ENCODE measurements around the gene DDB1. TPM values are rescaled to one million over a fixed set of nuclear protein-coding genes. Genes with fewer than 3 reads are reported as not detected.

The DDB1 gene
- total and polyA plus RNA-seq, 2 of the 4 experiments (the other 2 are of a cell fraction), result 221 to 412 TPM

DNA sequence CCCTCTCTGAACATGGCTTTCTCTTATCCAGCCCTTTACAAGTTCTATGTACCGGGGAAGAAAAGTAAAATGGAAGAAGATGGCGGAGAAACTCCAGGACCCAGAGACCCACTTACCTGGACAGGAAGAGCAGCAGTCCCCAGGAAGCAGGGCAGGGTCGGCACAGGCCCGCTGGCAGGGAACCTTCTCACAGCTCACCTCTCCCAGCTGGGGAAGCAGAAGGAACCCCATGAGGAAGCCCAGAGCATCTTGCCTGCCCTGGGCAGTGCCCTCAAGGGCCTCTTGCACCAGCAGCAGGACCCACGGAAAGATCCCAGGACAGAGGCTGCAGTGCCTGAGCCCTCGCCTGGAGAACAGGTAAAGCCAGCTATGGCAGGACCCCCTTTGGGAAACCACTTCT lies 68.5 kb downstream of the DDB1 start:
- H3K4me1 ChIP-seq (ENCODE audit: control insufficient read depth, insufficient read depth, low read length), result no peaks in the 10 kb centered on the region
- no peak overlapping the region for H4K5ac ChIP-seq (ENCODE audit: low read depth, low read length)
- no peak overlapping the region for H3K4me3 ChIP-seq (ENCODE audit: insufficient read depth, low read depth, low read length)
- BruUV-seq (replicated peaks), result no TSS peak
- H2AFZ ChIP-seq (replicated peaks; ENCODE audit: low read length, poor library complexity), result no peak overlapping the region
- ChIA-PET CTCF (no interaction called here), POLR2A (ENCODE audit: unreplicated experiment) (no interaction called here)
- no peaks in the 10 kb centered on the region for H3K79me1 ChIP-seq (ENCODE audit: low read depth in 1 of 2, low read length in 2 of 2)
- H3K27me3 ChIP-seq (ENCODE audit: control insufficient read depth, insufficient read depth, low read length), result no peaks in the 10 kb centered on the region
- H3K18ac ChIP-seq (ENCODE audit: low read depth, low read length), result no peak overlapping the region
- no peak overlapping the region for H2BK15ac ChIP-seq (ENCODE audit: low read depth, low read length)
- DNase-seq (no peak), ATAC-seq (ENCODE audit: low read depth) (no peak)
- in situ Hi-C loops (cut with MboI; ENCODE audit: low sequenced_read_pairs) (no loop called here), dilution Hi-C loops (cut with HindIII; ENCODE audit: low sequenced_read_pairs, unreplicated experiment) (no loop called here), intact Hi-C loops (cut with micrococcal nuclease) (no loop called here)
- H3K9ac ChIP-seq (ENCODE audit: low read depth, low read length), result no peak overlapping the region
- no peak overlapping the region for H2AK9ac ChIP-seq (replicated peaks; ENCODE audit: low read depth, low read length, poor library complexity)
- H3K23ac ChIP-seq (ENCODE audit: low read depth, low read length), result no peak overlapping the region
- H4K20me1 ChIP-seq (ENCODE audit: insufficient read depth, low read length), result no peaks in the 10 kb centered on the region
- no peak overlapping the region for H3K56ac ChIP-seq (ENCODE audit: extremely low read depth, insufficient read depth, low read length)
- no peak overlapping the region for H4K91ac ChIP-seq (ENCODE audit: insufficient read depth, low read depth, low read length)
- no peak overlapping the region for H2BK20ac ChIP-seq (ENCODE audit: low read depth, low read length)
- WGBS, 2 experiments (ENCODE audit: extremely low coverage in 2 of 2, insufficient read length in 1 of 2), result no CpG with 5 or more reads among the region's 6 CpGs
- H3K36me3 ChIP-seq (ENCODE audit: control insufficient read depth, insufficient read depth, low read length), result no peaks in the 10 kb centered on the region
- no peak overlapping the region for H3K14ac ChIP-seq (replicated peaks; ENCODE audit: low read depth, low read length)
- H3K27ac ChIP-seq (ENCODE audit: insufficient read depth, low read length), result no peak overlapping the region
- TF ChIP-seq, protein P1, sequence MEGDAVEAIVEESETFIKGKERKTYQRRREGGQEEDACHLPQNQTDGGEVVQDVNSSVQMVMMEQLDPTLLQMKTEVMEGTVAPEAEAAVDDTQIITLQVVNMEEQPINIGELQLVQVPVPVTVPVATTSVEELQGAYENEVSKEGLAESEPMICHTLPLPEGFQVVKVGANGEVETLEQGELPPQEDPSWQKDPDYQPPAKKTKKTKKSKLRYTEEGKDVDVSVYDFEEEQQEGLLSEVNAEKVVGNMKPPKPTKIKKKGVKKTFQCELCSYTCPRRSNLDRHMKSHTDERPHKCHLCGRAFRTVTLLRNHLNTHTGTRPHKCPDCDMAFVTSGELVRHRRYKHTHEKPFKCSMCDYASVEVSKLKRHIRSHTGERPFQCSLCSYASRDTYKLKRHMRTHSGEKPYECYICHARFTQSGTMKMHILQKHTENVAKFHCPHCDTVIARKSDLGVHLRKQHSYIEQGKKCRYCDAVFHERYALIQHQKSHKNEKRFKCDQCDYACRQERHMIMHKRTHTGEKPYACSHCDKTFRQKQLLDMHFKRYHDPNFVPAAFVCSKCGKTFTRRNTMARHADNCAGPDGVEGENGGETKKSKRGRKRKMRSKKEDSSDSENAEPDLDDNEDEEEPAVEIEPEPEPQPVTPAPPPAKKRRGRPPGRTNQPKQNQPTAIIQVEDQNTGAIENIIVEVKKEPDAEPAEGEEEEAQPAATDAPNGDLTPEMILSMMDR (conservative IDR thresholded peaks at IDR 0.05; ENCODE audit: low read depth, low read length), result no peak
- TF ChIP-seq SMC3 (IDR thresholded peaks at IDR 0.05; ENCODE audit: low read depth, low read length), result no peak
- no peak for TF ChIP-seq NFE2L2 (IDR thresholded peaks at IDR 0.05; ENCODE audit: low read depth, low read length)
- TF ChIP-seq, protein P2, sequence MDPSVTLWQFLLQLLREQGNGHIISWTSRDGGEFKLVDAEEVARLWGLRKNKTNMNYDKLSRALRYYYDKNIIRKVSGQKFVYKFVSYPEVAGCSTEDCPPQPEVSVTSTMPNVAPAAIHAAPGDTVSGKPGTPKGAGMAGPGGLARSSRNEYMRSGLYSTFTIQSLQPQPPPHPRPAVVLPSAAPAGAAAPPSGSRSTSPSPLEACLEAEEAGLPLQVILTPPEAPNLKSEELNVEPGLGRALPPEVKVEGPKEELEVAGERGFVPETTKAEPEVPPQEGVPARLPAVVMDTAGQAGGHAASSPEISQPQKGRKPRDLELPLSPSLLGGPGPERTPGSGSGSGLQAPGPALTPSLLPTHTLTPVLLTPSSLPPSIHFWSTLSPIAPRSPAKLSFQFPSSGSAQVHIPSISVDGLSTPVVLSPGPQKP (IDR thresholded peaks at IDR 0.05; ENCODE audit: borderline replicate concordance, low read depth, low read length), result no peak
- no peak for TF ChIP-seq CEBPB (IDR thresholded peaks at IDR 0.05; ENCODE audit: low read depth, low read length)
- no peak for TF ChIP-seq MXI1 (IDR thresholded peaks at IDR 0.05; ENCODE audit: borderline replicate concordance, low read depth, low read length)
- no peak for TF ChIP-seq RFX5 (IDR thresholded peaks at IDR 0.05; ENCODE audit: low read depth, low read length)
- TF ChIP-seq, protein P3, sequence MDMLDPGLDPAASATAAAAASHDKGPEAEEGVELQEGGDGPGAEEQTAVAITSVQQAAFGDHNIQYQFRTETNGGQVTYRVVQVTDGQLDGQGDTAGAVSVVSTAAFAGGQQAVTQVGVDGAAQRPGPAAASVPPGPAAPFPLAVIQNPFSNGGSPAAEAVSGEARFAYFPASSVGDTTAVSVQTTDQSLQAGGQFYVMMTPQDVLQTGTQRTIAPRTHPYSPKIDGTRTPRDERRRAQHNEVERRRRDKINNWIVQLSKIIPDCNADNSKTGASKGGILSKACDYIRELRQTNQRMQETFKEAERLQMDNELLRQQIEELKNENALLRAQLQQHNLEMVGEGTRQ (IDR thresholded peaks at IDR 0.05; ENCODE audit: low read depth, low read length), result no peak
- no peak for TF ChIP-seq FOS (IDR thresholded peaks at IDR 0.05; ENCODE audit: low read depth, low read length)
- no peak overlapping the region for H2BK5ac ChIP-seq (ENCODE audit: low read depth, low read length, poor library complexity, severe bottlenecking)
- no peak overlapping the region for H2BK120ac ChIP-seq (ENCODE audit: low read depth, low read length)
- H4K8ac ChIP-seq (ENCODE audit: low read depth in 2 of 2, low read length in 2 of 2), result no peak overlapping the region
- H3K9me1 ChIP-seq (ENCODE audit: insufficient read depth, low read length), result no peaks in the 10 kb centered on the region; the same call in 1 of the 2 replicates
- no peak overlapping the region for H3K4ac ChIP-seq (ENCODE audit: low read depth, low read length)
- H3K4me2 ChIP-seq (ENCODE audit: low read depth, low read length), result no peak overlapping the region
- H3K9me3 ChIP-seq (ENCODE audit: control insufficient read depth, insufficient read depth, low read length), result no peaks in the 10 kb centered on the region
- H2AK5ac ChIP-seq (ENCODE audit: low read depth, low read length), result no peak overlapping the region
